ENCODE measurements around the gene PLEKHG4B. TPM values are rescaled to one million over a fixed set of nuclear protein-coding genes. Genes with fewer than 3 reads are reported as not detected.

The PLEKHG4B gene
- polyA plus RNA-seq, 3 donors: not detected

- H3K27ac Mint-ChIP-seq: no peak overlapping the region
- Histone ChIP-seq H3K27ac (ENCODE audit: low read depth in 1 of 2, low read length in 2 of 2) (no peak overlapping the region), H3K4me3 (replicated peaks in 1 of 3; ENCODE audit: low read depth in 2 of 3, low read length in 3 of 3) (no peak overlapping the region), H2AFZ (ENCODE audit: insufficient read depth, low read depth, low read length, poor library complexity, severe bottlenecking) (no peak overlapping the region), H3K36me3 (replicated peaks in 1 of 2; ENCODE audit: control insufficient read depth in 1 of 2, insufficient read depth in 2 of 2, low read length in 2 of 2) (no peaks in the 10 kb centered on the region), H3K4me1 (ENCODE audit: control insufficient read depth in 1 of 2, insufficient read depth in 2 of 2, low read length in 2 of 2) (no peaks in the 10 kb centered on the region), H3K79me2 (ENCODE audit: insufficient read depth, low read length) (no peaks in the 10 kb centered on the region), H3K27me3 (ENCODE audit: control insufficient read depth in 2 of 2, insufficient read depth in 2 of 2, low read length in 2 of 2) (no peaks in the 10 kb centered on the region), H3K9ac (ENCODE audit: insufficient read depth, low read length, poor library complexity, severe bottlenecking) (no peak overlapping the region), H3K4me2 (replicated peaks; ENCODE audit: extremely low read depth, low read length, poor library complexity, severe bottlenecking) (no peak overlapping the region), H3K9me3 (replicated peaks in 1 of 2; ENCODE audit: control insufficient read depth in 1 of 2, insufficient read depth in 1 of 2, low read length in 2 of 2) (no peaks in the 10 kb centered on the region), H4K20me1 (ENCODE audit: insufficient read depth, low read length) (no peaks in the 10 kb centered on the region)
- intact Hi-C loops (cut with micrococcal nuclease): no loop called here
- 93% methylated on average over 4 of the region's 5 CpGs for WGBS (ENCODE audit: insufficient coverage)
- peaks cover 0 to 9% (median 5%) of the 10 kb centered on the region in 3 donors for H3K27me3 Mint-ChIP-seq (ENCODE audit: low read depth in 3 of 3)
- H3K36me3 Mint-ChIP-seq: no peaks in the 10 kb centered on the region
- TF ChIP-seq CTCF (IDR thresholded peaks at IDR 0.05): no peak
- H3K4me3 Mint-ChIP-seq: no peak overlapping the region
- H3K9me3 Mint-ChIP-seq: no peaks in the 10 kb centered on the region
- H3K4me1 Mint-ChIP-seq: no peaks in the 10 kb centered on the region
- DNase-seq: no peak
These were observed 82.3 kb downstream of the PLEKHG4B start for GRCh38 chr5:174291-174600.

GRCh38 chr5:174876-175465 is 83.0 kb downstream of the PLEKHG4B start:
- Histone ChIP-seq H3K79me2 (ENCODE audit: insufficient read depth, low read length) (no peaks in the 10 kb centered on the region), H2AFZ (ENCODE audit: insufficient read depth, low read depth, low read length, poor library complexity, severe bottlenecking) (no peak overlapping the region), H3K9ac (ENCODE audit: insufficient read depth, low read length, poor library complexity, severe bottlenecking) (no peak overlapping the region), H3K9me3 (replicated peaks in 1 of 2; ENCODE audit: control insufficient read depth in 1 of 2, insufficient read depth in 1 of 2, low read length in 2 of 2) (no peaks in the 10 kb centered on the region), H4K20me1 (ENCODE audit: insufficient read depth, low read length) (no peaks in the 10 kb centered on the region), H3K27ac (ENCODE audit: low read depth in 1 of 2, low read length in 2 of 2) (no peak overlapping the region), H3K36me3 (replicated peaks in 1 of 2; ENCODE audit: control insufficient read depth in 1 of 2, insufficient read depth in 2 of 2, low read length in 2 of 2) (no peaks in the 10 kb centered on the region), H3K4me3 (replicated peaks in 1 of 3; ENCODE audit: low read depth in 2 of 3, low read length in 3 of 3) (no peak overlapping the region), H3K4me2 (replicated peaks; ENCODE audit: extremely low read depth, low read length, poor library complexity, severe bottlenecking) (no peak overlapping the region), H3K4me1 (ENCODE audit: control insufficient read depth in 1 of 2, insufficient read depth in 2 of 2, low read length in 2 of 2) (no peaks in the 10 kb centered on the region), H3K27me3 (ENCODE audit: control insufficient read depth in 2 of 2, insufficient read depth in 2 of 2, low read length in 2 of 2) (no peaks in the 10 kb centered on the region)
- Mint-ChIP-seq H3K9me3 (no peaks in the 10 kb centered on the region), H3K4me3 (no peak overlapping the region), H3K27me3 (ENCODE audit: low read depth in 3 of 3) (peaks cover 0 to 9% (median 5%) of the 10 kb centered on the region in 3 donors), H3K4me1 (no peaks in the 10 kb centered on the region), H3K36me3 (no peaks in the 10 kb centered on the region), H3K27ac (peak overlapping the region in 1 of 7 donors; percentile 5)
- WGBS (ENCODE audit: insufficient coverage): 93% methylated on average over 16 of the region's 16 CpGs
- intact Hi-C loops (cut with micrococcal nuclease): no loop called here
- no peak for DNase-seq
- TF ChIP-seq CTCF (IDR thresholded peaks at IDR 0.05): no peak

Data from CD14-positive monocyte (primary cell).